Measurements from ENCODE around the gene PTPN21. TPM values are rescaled to one million over a fixed set of nuclear protein-coding genes. Genes with fewer than 3 reads are reported as not detected.

PTPN21 gene
- polyA plus RNA-seq, 2 of the 4 experiments (the other 2 are of a cell fraction) = 6.5 to 8.3 TPM

GRCh38 chr14:88551094-88551870, 3.5 kb downstream of the PTPN21 start (continued):
- TF ChIP-seq JUNB (IDR thresholded peaks at IDR 0.05) (no peak), FOXS1 (CRISPR knock-in tag; IDR thresholded peaks at IDR 0.05) (no peak), TFCP2L1 (CRISPR knock-in tag; IDR thresholded peaks at IDR 0.05) (0 out of 2 replicates have a peak, but pooled peaks have one; percentile 36), GATA3 (IDR thresholded peaks at IDR 0.05; ENCODE audit: borderline replicate concordance) (peak; percentile 35), ZC3H11A (IDR thresholded peaks at IDR 0.05) (peak; percentile 26; the same call in 1 of the 2 replicates), HOXB13 (CRISPR knock-in tag; IDR thresholded peaks at IDR 0.05; ENCODE audit: low read depth) (peak; percentile 79), PHF8 (IDR thresholded peaks at IDR 0.05; ENCODE audit: borderline replicate concordance, low read depth) (peak; percentile 55; the same call in 1 of the 2 replicates), KDM5A (IDR thresholded peaks at IDR 0.05) (peak; percentile 88), EP300 (IDR thresholded peaks at IDR 0.05) (no peak), NPAS2 (CRISPR knock-in tag; IDR thresholded peaks at IDR 0.05; ENCODE audit: borderline replicate concordance) (no peak), TP53 (CRISPR knock-in tag; IDR thresholded peaks at IDR 0.05) (peak; percentile 86; the same call in 1 of the 2 replicates), POLR2A (IDR thresholded peaks at IDR 0.05; ENCODE audit: low read length) (no peak; the same call in none of the 2 replicates), HOXB5 (CRISPR knock-in tag; IDR thresholded peaks at IDR 0.05) (0 out of 2 replicates have a peak, but pooled peaks have one; percentile 78), KDM1A (IDR thresholded peaks at IDR 0.05; ENCODE audit: low read depth) (0 out of 2 replicates have a peak, but pooled peaks have one; percentile 33), CTCF (IDR thresholded peaks at IDR 0.05) (peak; percentile 22; the same call in 1 of the 3 replicates)
- TF ChIP-seq, protein P1, sequence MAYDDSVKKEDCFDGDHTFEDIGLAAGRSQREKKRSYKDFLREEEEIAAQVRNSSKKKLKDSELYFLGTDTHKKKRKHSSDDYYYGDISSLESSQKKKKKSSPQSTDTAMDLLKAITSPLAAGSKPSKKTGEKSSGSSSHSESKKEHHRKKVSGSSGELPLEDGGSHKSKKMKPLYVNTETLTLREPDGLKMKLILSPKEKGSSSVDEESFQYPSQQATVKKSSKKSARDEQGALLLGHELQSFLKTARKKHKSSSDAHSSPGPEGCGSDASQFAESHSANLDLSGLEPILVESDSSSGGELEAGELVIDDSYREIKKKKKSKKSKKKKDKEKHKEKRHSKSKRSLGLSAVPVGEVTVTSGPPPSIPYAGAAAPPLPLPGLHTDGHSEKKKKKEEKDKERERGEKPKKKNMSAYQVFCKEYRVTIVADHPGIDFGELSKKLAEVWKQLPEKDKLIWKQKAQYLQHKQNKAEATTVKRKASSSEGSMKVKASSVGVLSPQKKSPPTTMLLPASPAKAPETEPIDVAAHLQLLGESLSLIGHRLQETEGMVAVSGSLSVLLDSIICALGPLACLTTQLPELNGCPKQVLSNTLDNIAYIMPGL (CRISPR knock-in tag; IDR thresholded peaks at IDR 0.05; ENCODE audit: borderline replicate concordance) = peak; percentile 82; the same call in 1 of the 2 replicates
- TF ChIP-seq, protein P2, sequence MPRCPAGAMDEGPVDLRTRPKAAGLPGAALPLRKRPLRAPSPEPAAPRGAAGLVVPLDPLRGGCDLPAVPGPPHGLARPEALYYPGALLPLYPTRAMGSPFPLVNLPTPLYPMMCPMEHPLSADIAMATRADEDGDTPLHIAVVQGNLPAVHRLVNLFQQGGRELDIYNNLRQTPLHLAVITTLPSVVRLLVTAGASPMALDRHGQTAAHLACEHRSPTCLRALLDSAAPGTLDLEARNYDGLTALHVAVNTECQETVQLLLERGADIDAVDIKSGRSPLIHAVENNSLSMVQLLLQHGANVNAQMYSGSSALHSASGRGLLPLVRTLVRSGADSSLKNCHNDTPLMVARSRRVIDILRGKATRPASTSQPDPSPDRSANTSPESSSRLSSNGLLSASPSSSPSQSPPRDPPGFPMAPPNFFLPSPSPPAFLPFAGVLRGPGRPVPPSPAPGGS (IDR thresholded peaks at IDR 0.05) = peak; percentile 67; the same call in 1 of the 3 replicates
- TF ChIP-seq, protein P3, sequence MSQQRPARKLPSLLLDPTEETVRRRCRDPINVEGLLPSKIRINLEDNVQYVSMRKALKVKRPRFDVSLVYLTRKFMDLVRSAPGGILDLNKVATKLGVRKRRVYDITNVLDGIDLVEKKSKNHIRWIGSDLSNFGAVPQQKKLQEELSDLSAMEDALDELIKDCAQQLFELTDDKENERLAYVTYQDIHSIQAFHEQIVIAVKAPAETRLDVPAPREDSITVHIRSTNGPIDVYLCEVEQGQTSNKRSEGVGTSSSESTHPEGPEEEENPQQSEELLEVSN (IDR thresholded peaks at IDR 0.05; ENCODE audit: borderline replicate concordance, low read depth) = peak; percentile 91
- TF ChIP-seq, protein P4, sequence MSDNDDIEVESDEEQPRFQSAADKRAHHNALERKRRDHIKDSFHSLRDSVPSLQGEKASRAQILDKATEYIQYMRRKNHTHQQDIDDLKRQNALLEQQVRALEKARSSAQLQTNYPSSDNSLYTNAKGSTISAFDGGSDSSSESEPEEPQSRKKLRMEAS (IDR thresholded peaks at IDR 0.05) = peak; percentile 97

DNA sequence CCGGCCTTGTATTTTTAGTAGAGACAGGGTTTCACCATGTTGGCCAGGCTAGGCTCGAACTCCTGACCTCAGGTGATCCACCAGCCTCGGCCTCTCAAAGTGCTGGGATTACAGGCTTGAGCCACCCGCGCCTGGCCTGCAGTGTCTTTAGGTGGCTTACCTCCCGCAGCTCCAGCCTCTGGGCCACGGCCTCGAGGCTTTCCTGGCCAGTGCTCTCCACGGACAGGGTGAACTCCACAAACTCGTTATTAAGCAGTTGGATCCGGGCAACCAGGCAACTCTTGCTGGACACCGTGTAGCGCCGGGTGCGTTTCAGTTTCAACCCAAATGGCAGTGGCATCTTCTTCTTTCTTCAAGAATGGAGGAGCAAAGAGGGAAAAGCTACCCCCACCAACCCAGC, 4.7 kb downstream of the PTPN21 start:
- TF ChIP-seq POLR2A (IDR thresholded peaks at IDR 0.05; ENCODE audit: low read length) = no peak
- TF ChIP-seq JUN (IDR thresholded peaks at IDR 0.05) = no peak
- no peak for TF ChIP-seq CEBPB (IDR thresholded peaks at IDR 0.05)
- TF ChIP-seq, protein P4 (IDR thresholded peaks at IDR 0.05) = no peak
- no peak for TF ChIP-seq CTCF (IDR thresholded peaks at IDR 0.05)
- no peak for TF ChIP-seq FOXS1 (CRISPR knock-in tag; IDR thresholded peaks at IDR 0.05)
- no peak for TF ChIP-seq PHF8 (IDR thresholded peaks at IDR 0.05; ENCODE audit: borderline replicate concordance, low read depth)
- Histone ChIP-seq H3K4me2 (peak overlapping the region; percentile 90; the same call in 2 of the 3 replicates), H3K4me3 (no peak overlapping the region), H3K9me3 (no peaks in the 10 kb centered on the region), H3K4me1 (peaks cover 26% of the 10 kb centered on the region), H3K27ac (no peak overlapping the region)
- no peak for DNase-seq (ENCODE audit: low read depth in 1 of 2, low spot score in 1 of 2)
- ChIA-PET POLR2A (no interaction called here), CTCF (interaction anchor here (1.0 to 1.8 kb wide), 3 partner anchors 58 to 605 kb away, joined by 3 to 4 read pairs (median 3); no protein-coding TSS in a partner anchor)
- ATAC-seq = no peak
- no peak for FAIRE-seq
- WGBS (ENCODE audit: missing lambda C conversion rate) = over 99% methylated on average over 15 of the region's 15 CpGs
